Effector memory CD8-positive, alpha-beta T cell (primary cell): ENCODE data around the gene RBM20.

Experiments
- ATAC-seq: fragments of 150-1000 bp; cut with Tn5 transposase; replicated peaks from 2 replicates; pipeline ENCODE4 v1.10.0; 2021; ENCODE audit warnings: mild to moderate bottlenecking, moderate library complexity
- DNase-seq, 3 experiments: peaks; one replicate each; pipeline ENCODE4 v3.0.0; 2021
- H3K27ac Mint-ChIP-seq, 2 donors: one replicate each; pipeline ENCODE4 v1.8.0; 2022; ENCODE audit warnings: mild to moderate bottlenecking in 2 of 2, mixed read lengths in 2 of 2, moderate library complexity in 2 of 2
- H3K27me3 Mint-ChIP-seq, 2 donors: one replicate each; pipeline ENCODE4 v1.8.0; 2022; ENCODE audit warnings: mixed read lengths in 2 of 2
- H3K36me3 Mint-ChIP-seq: one replicate; pipeline ENCODE4 v1.8.0; 2022; ENCODE audit warnings: mild to moderate bottlenecking, moderate library complexity, mixed read lengths; ENCODE audit not compliant: insufficient read depth
- H3K4me1 Mint-ChIP-seq, 2 donors: one replicate each; pipeline ENCODE4 v1.8.0; 2022; ENCODE audit warnings: low read depth in 2 of 2, mixed read lengths in 2 of 2
- H3K4me3 Mint-ChIP-seq, 2 donors: one replicate each; pipeline ENCODE4 v1.8.0; 2022; ENCODE audit warnings: mild to moderate bottlenecking in 2 of 2, mixed read lengths in 2 of 2, moderate library complexity in 2 of 2
- H3K9me3 Mint-ChIP-seq, 2 donors: one replicate each; pipeline ENCODE4 v1.8.0; 2022; ENCODE audit warnings: mixed read lengths in 2 of 2

RBM20 gene

GRCh38 chr10:110784198-110784597, 140.1 kb downstream of the RBM20 start:
- DNase-seq (no peak), ATAC-seq (no peak)
- Mint-ChIP-seq H3K4me1 (peaks cover 3 to 13% of the 10 kb centered on the region in 2 donors), H3K27ac (peak overlapping the region in 1 of 2 donors; percentile 49), H3K9me3 (no peaks in the 10 kb centered on the region), H3K36me3 (no peaks in the 10 kb centered on the region), H3K4me3 (no peak overlapping the region), H3K27me3 (peaks cover 0 to 8% of the 10 kb centered on the region in 2 donors)

- H3K36me3 Mint-ChIP-seq = no peaks in the 10 kb centered on the region
- H3K9me3 Mint-ChIP-seq = no peaks in the 10 kb centered on the region
- peak overlapping the region in 1 of 2 donors; percentile 55 for H3K27ac Mint-ChIP-seq
- no peak overlapping the region for H3K4me3 Mint-ChIP-seq
- H3K27me3 Mint-ChIP-seq = peaks cover 0 to under 1% of the 10 kb centered on the region in 2 donors
- DNase-seq = no peak
- no peak for ATAC-seq
- peaks cover 3 to 13% of the 10 kb centered on the region in 2 donors for H3K4me1 Mint-ChIP-seq
Measured at GRCh38 chr10:110786172-110786571, 142.0 kb downstream of the RBM20 start.

- no peak for DNase-seq
- Mint-ChIP-seq H3K27ac (no peak overlapping the region), H3K36me3 (no peaks in the 10 kb centered on the region), H3K4me1 (peaks cover 2 to 7% of the 10 kb centered on the region in 2 donors), H3K27me3 (no peaks in the 10 kb centered on the region), H3K4me3 (no peak overlapping the region), H3K9me3 (no peaks in the 10 kb centered on the region)
- ATAC-seq = no peak
Measured at GRCh38 chr10:110788620-110789385, 144.7 kb downstream of the RBM20 start.

- Mint-ChIP-seq H3K4me3 (no peak overlapping the region), H3K9me3 (no peaks in the 10 kb centered on the region), H3K36me3 (no peaks in the 10 kb centered on the region), H3K27me3 (no peaks in the 10 kb centered on the region), H3K27ac (no peak overlapping the region), H3K4me1 (peaks cover 0 to 5% of the 10 kb centered on the region in 2 donors)
- DNase-seq = no peak
- no peak for ATAC-seq
Measured at GRCh38 chr10:110789604-110790433, 145.7 kb downstream of the RBM20 start.

GRCh38 chr10:110790913-110791506, 146.9 kb downstream of the RBM20 start:
- H3K4me1 Mint-ChIP-seq = peaks cover 0 to 4% of the 10 kb centered on the region in 2 donors
- no peak overlapping the region for H3K4me3 Mint-ChIP-seq
- no peaks in the 10 kb centered on the region for H3K9me3 Mint-ChIP-seq
- no peak overlapping the region for H3K27ac Mint-ChIP-seq
- no peaks in the 10 kb centered on the region for H3K36me3 Mint-ChIP-seq
- ATAC-seq = no peak
- no peaks in the 10 kb centered on the region for H3K27me3 Mint-ChIP-seq
- DNase-seq = no peak

GRCh38 chr10:110791541-110792073, 147.5 kb downstream of the RBM20 start:
- DNase-seq = no peak
- Mint-ChIP-seq H3K36me3 (no peaks in the 10 kb centered on the region), H3K27me3 (no peaks in the 10 kb centered on the region), H3K4me1 (peaks cover 0 to under 1% of the 10 kb centered on the region in 2 donors), H3K27ac (no peak overlapping the region), H3K4me3 (no peak overlapping the region), H3K9me3 (no peaks in the 10 kb centered on the region)
- ATAC-seq = no peak

- Mint-ChIP-seq H3K36me3 (no peaks in the 10 kb centered on the region), H3K4me3 (no peak overlapping the region), H3K9me3 (no peaks in the 10 kb centered on the region), H3K27ac (no peak overlapping the region), H3K27me3 (no peaks in the 10 kb centered on the region), H3K4me1 (no peaks in the 10 kb centered on the region)
- ATAC-seq (no peak), DNase-seq (no peak)
Measured at GRCh38 chr10:110792476-110793125, 148.5 kb downstream of the RBM20 start.

- H3K27ac Mint-ChIP-seq = no peak overlapping the region
- H3K27me3 Mint-ChIP-seq = peaks cover 0 to 1% of the 10 kb centered on the region in 2 donors
- no peaks in the 10 kb centered on the region for H3K9me3 Mint-ChIP-seq
- DNase-seq (no peak), ATAC-seq (no peak)
- H3K36me3 Mint-ChIP-seq = no peaks in the 10 kb centered on the region
- no peaks in the 10 kb centered on the region for H3K4me1 Mint-ChIP-seq
- no peak overlapping the region for H3K4me3 Mint-ChIP-seq
Measured at GRCh38 chr10:110793128-110793812, 149.1 kb downstream of the RBM20 start.

- Mint-ChIP-seq H3K4me3 (no peak overlapping the region), H3K27ac (no peak overlapping the region), H3K36me3 (no peaks in the 10 kb centered on the region), H3K27me3 (peaks cover 0 to 6% of the 10 kb centered on the region in 2 donors), H3K9me3 (no peaks in the 10 kb centered on the region), H3K4me1 (no peaks in the 10 kb centered on the region)
- no peak for DNase-seq
- no peak for ATAC-seq
Measured at GRCh38 chr10:110793886-110794285, 149.8 kb downstream of the RBM20 start.

- Mint-ChIP-seq H3K4me1 (no peaks in the 10 kb centered on the region), H3K9me3 (no peaks in the 10 kb centered on the region), H3K27me3 (peaks cover 0 to 6% of the 10 kb centered on the region in 2 donors), H3K4me3 (no peak overlapping the region), H3K36me3 (no peaks in the 10 kb centered on the region), H3K27ac (no peak overlapping the region)
- ATAC-seq = no peak
- no peak for DNase-seq
Measured at GRCh38 chr10:110794808-110795207, 150.7 kb downstream of the RBM20 start.

GRCh38 chr10:110797416-110797815, 153.3 kb downstream of the RBM20 start:
- Mint-ChIP-seq H3K36me3 (no peaks in the 10 kb centered on the region), H3K9me3 (no peaks in the 10 kb centered on the region), H3K4me1 (peaks cover 2 to 5% of the 10 kb centered on the region in 2 donors), H3K27me3 (peaks cover 0 to 6% of the 10 kb centered on the region in 2 donors), H3K27ac (no peak overlapping the region), H3K4me3 (no peak overlapping the region)
- DNase-seq = no peak
- no peak for ATAC-seq

- Mint-ChIP-seq H3K27ac (no peak overlapping the region), H3K4me3 (no peak overlapping the region), H3K36me3 (no peaks in the 10 kb centered on the region), H3K27me3 (peaks cover 0 to 6% of the 10 kb centered on the region in 2 donors), H3K4me1 (peaks cover 4 to 9% of the 10 kb centered on the region in 2 donors), H3K9me3 (no peaks in the 10 kb centered on the region)
- ATAC-seq = no peak
- no peak for DNase-seq
Measured at GRCh38 chr10:110798340-110798739, 154.2 kb downstream of the RBM20 start.
